Measurements from ENCODE around the gene SLC38A4.
"Not testable (repeated sequence)": the region's sequence is repeated elsewhere in the genome, so short reads cannot be mapped to it uniquely, and the experiment has no call there.

SLC38A4 gene

DNA sequence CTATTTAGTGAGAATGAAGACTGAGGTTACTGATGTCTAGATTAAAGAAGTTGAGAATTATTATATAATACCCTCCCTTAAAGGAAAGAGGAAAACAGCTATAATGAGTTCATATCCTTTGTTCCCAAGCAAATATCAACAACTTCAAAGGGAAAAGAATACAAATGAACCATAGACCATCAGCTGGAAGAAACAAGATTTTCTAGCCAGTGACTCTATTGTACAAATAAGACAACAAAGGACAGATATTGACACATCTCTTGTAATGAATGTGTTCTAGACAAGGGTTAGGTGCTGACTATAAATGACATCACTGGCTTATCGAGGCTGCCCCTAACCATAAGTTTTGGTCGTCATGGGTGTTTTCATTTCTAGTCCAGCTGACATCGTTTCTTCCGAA lies 48.2 kb downstream of the SLC38A4 start:
- DNase-seq (ENCODE audit: low read depth in 2 of 2, low spot score in 1 of 2): no peak

- DNase-seq (ENCODE audit: low read depth in 2 of 2, low spot score in 1 of 2): no peak
Measured at GRCh38 chr12:46775796-46776195, 50.0 kb downstream of the SLC38A4 start.

DNA sequence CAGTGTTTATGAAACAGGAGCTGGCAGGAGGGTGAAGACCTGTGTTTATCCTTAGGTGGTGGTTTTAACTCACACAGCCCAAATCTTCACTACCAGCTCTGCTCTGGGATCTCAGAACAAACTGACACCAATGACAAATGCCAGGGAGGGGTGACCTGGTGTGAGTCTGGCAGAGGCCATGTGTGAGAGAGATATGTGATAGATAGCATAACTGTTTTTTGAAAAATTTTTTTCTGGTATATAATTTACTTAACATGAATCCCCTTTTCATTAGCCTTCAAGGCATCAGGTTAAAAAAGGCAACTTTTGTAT lies 51.5 kb downstream of the SLC38A4 start:
- DNase-seq (ENCODE audit: low read depth in 2 of 2, low spot score in 1 of 2): no peak

GRCh38 chr12:46773586-46774321 lies 52.0 kb downstream of the SLC38A4 start:
- no peak for DNase-seq (ENCODE audit: low read depth in 2 of 2, low spot score in 1 of 2)

DNA sequence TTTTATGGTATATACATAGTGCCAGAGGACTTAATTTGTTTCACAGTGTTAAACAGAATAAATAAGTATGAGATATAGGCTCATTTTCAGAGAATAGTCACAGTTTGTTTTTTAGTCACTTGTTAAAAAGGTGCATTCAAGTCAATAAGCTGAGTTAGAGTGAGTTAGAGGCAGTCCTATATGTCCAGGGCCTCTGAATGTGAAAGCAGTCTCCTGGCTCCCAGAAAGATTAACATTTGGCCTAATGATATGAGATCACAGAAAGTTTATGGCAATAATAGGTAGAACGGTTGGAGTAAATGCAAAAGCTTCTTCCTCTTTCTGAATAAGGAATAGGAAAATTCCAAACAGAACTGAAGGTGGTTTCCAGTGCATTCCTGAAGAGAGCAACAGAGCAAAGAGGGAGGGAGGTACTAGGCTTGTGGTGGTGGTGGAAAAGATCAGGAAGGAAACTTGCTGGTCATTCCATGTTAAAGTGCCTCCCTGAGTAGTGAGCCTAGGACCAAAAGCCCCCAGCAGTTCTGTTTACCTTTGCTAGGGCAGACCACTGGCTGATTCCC lies 54.4 kb downstream of the SLC38A4 start:
- no peak for DNase-seq (ENCODE audit: low read depth in 2 of 2, low spot score in 1 of 2)

DNA sequence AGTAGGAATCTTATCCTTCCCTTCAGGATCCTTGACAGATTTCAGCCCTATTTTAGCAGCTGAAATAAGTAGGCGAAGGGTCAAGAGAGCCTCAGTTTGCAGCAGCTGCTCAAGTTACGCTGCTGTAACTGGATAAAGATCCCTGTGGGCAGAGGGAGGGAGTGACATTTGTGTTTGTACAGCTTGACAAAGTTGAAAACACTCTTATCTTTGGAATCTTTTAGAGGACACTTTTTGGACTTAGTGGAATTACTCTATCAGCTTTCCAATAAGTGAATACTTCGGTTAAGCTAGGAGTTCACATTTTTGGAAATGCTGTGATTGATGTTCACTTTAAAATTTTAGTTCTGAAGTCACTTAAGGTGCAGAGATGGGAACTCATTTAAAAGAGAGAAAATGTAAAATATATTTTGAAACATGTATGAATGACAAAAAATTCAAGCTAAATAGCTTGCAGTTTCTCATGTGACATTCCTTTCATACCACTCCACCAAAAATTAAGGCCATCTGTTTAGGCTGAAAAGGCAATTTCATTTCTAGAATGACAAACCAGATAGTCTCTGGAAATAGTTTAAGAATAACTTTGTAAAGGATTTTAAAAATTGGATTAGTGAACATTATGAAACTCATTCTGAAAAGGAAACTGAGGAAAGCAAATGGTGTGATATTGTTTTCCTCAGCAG lies 55.2 kb downstream of the SLC38A4 start:
- DNase-seq (ENCODE audit: low read depth in 2 of 2, low spot score in 1 of 2): no peak

DNA sequence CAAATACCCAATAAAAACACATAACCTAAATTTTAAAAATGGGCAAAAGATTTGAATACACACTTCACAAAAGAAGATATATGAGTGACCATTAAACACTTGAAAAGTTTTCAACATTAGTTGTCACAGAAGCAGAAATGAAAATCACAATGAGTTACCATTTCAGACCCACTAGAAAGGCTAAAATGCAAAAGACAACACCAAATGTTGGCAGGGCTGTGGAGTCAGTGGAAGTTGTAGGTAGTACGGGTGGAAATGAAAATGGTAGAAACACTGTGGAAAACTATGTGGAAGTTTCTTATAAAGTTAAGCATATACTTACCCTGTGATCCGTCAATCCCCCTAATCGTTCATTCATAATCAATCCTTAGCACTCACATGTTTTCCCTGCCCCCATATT lies 61.8 kb downstream of the SLC38A4 start:
- no peak for DNase-seq (ENCODE audit: low read depth in 2 of 2, low spot score in 1 of 2)

GRCh38 chr12:46763230-46763629 lies 62.6 kb downstream of the SLC38A4 start:
- no peak for DNase-seq (ENCODE audit: low read depth in 2 of 2, low spot score in 1 of 2)

- DNase-seq (ENCODE audit: low read depth in 2 of 2, low spot score in 1 of 2): no peak
Measured at GRCh38 chr12:46754550-46754949, 71.2 kb downstream of the SLC38A4 start.

DNA sequence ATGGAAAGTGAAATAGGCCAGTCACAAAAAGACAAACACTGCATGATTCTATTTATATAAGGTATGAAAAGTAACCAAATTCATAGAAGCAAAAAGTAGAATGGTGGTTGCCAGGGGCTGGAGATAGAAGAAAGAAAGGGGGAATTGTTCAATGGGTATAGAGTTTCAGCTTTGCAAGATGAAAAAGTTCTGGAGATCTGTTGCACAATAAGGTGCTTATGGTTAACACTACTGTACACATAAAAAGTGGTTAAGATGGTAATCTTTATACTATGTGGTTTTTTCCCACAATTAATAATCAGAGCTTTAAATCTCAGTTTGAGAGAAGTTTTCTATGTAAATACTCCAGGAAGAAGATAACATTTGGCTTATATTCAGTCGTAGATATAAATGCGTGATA lies 73.4 kb downstream of the SLC38A4 start:
- no peak for DNase-seq (ENCODE audit: low read depth in 2 of 2, low spot score in 1 of 2)

- DNase-seq (ENCODE audit: low read depth in 2 of 2, low spot score in 1 of 2): no peak
Measured at GRCh38 chr12:46751173-46751572, 74.6 kb downstream of the SLC38A4 start.

DNA sequence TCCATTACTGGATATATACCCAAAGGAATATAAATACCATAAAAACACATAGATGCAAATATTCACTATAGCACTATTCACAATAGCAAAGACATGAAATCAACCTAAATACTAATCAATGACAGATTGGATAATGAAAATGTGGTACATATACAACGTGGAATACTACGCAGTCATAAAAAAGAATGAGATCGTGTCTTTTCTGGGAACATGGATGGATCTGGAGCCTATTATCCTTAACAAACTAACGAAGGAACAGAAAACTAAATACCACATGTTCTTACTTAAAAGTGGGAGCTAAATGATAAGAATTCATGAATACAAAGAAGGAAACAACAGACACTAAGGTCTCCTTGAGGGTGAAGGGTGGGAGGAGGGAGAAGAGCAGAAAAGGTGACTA lies 76.5 kb downstream of the SLC38A4 start:
- DNase-seq (ENCODE audit: low read depth in 2 of 2, low spot score in 1 of 2): no peak

- no peak for DNase-seq (ENCODE audit: low read depth in 2 of 2, low spot score in 1 of 2)
Measured at GRCh38 chr12:46744283-46744682, 81.5 kb downstream of the SLC38A4 start.

GRCh38 chr12:46743456-46743855 lies 82.3 kb downstream of the SLC38A4 start:
- no peak for DNase-seq (ENCODE audit: low read depth in 2 of 2, low spot score in 1 of 2)

DNA sequence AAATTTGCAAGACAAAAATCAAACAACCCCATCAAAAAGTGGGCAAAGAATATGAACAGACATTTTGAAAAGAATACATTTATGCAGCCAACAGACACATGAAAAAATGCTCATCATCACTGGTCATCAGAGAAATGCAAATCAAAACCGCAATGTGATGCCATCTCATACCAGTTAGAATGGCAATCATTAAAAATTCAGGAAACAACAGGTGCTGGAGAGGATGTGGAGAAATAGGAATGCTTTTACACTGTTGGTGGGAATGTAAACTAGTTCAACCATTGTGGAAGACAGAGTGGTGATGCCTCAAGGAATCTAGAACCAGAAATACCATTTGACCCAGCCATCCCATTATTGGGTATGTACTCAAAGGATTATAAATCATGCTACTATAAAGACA lies 83.5 kb downstream of the SLC38A4 start:
- DNase-seq (ENCODE audit: low read depth in 2 of 2, low spot score in 1 of 2): not testable (repeated sequence)

GRCh38 chr12:46725332-46725731 lies 100.5 kb downstream of the SLC38A4 start:
- DNase-seq (ENCODE audit: low read depth in 2 of 2, low spot score in 1 of 2): no peak

DNA sequence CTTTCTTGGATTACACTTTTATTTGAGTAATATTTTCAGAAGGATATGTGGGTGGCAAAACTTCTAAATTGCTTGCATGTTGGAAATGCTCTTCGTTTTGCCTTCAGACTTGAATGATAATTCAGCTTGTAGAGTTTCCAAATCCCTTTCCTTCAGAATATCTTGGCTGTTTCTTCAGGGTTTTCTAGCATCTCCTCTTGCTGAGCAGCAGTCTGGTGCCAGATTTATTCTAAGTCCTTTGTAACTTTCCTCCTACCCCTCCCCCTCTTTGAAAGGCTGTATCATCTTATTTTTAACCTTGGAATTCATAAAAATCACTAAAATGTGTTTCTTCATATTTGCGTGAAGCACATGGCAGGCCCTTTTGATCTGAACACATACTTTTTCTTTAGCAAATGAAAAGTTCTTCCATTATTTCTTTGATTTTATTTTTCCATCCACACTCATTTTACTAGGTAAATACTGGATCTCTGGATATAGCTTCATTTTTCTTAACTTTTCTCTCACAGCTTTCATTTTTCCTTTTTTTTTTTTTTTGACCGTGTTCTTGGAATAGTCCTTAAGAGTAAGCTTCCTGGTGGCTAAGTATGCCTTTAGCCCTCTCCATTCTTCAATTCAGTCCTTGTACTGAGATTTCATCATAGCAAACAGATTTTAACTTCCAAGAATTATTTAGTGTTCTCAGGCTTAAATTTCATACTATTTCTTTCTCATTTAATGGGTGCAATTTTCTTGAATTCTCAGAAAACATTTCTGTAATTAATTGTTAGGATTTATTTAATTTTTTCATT lies 102.0 kb downstream of the SLC38A4 start:
- no peak for DNase-seq (ENCODE audit: low read depth in 2 of 2, low spot score in 1 of 2)

- no peak for DNase-seq (ENCODE audit: low read depth in 2 of 2, low spot score in 1 of 2)
Measured at GRCh38 chr12:46722394-46723185, 103.2 kb downstream of the SLC38A4 start.

DNA sequence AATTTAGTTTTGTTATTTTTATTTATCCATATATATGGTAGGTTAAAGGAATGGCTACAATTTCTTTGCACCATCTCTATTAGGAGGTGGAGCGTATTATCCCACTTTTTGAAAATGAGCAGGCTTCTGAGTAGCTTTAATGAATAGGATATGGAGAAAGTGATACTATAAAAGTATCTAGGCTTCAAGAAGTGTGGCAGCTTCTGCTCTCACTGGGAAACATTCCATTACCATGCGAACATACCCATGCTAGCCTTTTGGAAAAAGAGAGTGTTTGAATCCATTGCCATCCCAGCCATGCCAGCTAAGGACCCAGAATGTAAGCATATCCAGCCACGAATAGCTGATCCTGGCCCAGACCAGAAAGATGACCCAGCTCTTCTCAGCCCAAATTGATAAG lies 107.3 kb downstream of the SLC38A4 start:
- no peak for DNase-seq (ENCODE audit: low read depth in 2 of 2, low spot score in 1 of 2)

DNA sequence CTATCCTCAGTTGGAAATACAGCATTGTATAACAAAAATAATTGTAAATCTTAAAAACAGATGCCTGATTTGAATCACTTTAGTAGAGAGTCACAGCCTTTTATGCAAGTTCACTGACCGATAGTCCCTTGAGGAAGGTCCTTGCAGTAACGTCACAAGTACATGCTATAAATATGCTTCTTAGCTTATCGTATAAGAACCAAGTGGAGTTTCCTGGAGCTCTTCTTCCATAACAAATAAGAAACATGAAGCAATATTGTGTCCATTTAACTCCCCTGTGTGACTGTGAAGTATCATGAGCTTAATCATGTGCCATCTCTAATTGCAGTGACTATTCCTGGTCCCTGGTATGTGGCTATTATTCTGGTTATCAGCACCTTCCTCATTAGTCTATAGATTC lies 107.9 kb downstream of the SLC38A4 start:
- no peak for DNase-seq (ENCODE audit: low read depth in 2 of 2, low spot score in 1 of 2)

- no peak for DNase-seq (ENCODE audit: low read depth in 2 of 2, low spot score in 1 of 2)
Measured at GRCh38 chr12:46717159-46717558, 108.6 kb downstream of the SLC38A4 start.

All from stimulated activated CD8-positive, alpha-beta memory T cell treated with anti-CD3 and anti-CD28 coated beads, Interleukin-4, amount 100 ng/mL, for 1 hour (primary cell).